HEK293T (cell line): Measurements from ENCODE around the gene GRPEL1.

Experiments
- CTCF ChIA-PET: fragments of 350-600 bp; formaldehyde crosslinking; extraction: SDS; loops from one replicate; lab custom pipeline; 2021; ENCODE audit warnings: antibody characterized with exemption, inconsistent platforms; lab: Yijun Ruan, JAX
- POLR2A ChIA-PET: fragments of 350-600 bp; formaldehyde crosslinking; extraction: SDS; loops from one replicate; lab custom pipeline; 2020; ENCODE audit warnings: antibody characterized with exemption, inconsistent platforms; lab: Yijun Ruan, JAX
- DNase-seq: peaks from one replicate; pipeline ENCODE4 v3.0.0; 2012; ENCODE audit warnings: mixed read lengths; ENCODE audit errors: extremely low spot score
- ARNT ChIP-seq: fragments of 450-650 bp; IDR thresholded peaks from 2 replicates; pipeline ENCODE4 v1.6.1; 2017; ENCODE audit warnings: mild to moderate bottlenecking
- BHLHE40 ChIP-seq: fragments of 450-650 bp; IDR thresholded peaks from 2 replicates; pipeline ENCODE4 v1.6.1; 2016; ENCODE audit warnings: mild to moderate bottlenecking, moderate library complexity, borderline replicate concordance
- CTBP1 ChIP-seq: fragments of 450-650 bp; IDR thresholded peaks from 2 replicates; pipeline ENCODE4 v1.6.1; 2016; ENCODE audit warnings: borderline replicate concordance
- ELF4 ChIP-seq: fragments of 450-650 bp; IDR thresholded peaks from 2 replicates; pipeline ENCODE4 v1.6.1; 2017; ENCODE audit warnings: antibody characterized with exemption
- FOXA1 ChIP-seq: fragments of 450-650 bp; IDR thresholded peaks from 2 replicates; pipeline ENCODE4 v1.6.1; 2016; ENCODE audit warnings: mild to moderate bottlenecking
- FOXK2 ChIP-seq: fragments of 450-650 bp; IDR thresholded peaks from 2 replicates; pipeline ENCODE4 v1.6.1; 2016; ENCODE audit warnings: mild to moderate bottlenecking
- FOXM1 ChIP-seq: fragments of 450-650 bp; IDR thresholded peaks from 2 replicates; pipeline ENCODE4 v1.6.1; 2017; ENCODE audit warnings: mild to moderate bottlenecking, borderline replicate concordance
- HDGF ChIP-seq: fragments of 450-650 bp; IDR thresholded peaks from 2 replicates; pipeline ENCODE4 v1.6.1; 2017; ENCODE audit warnings: antibody characterized with exemption, borderline replicate concordance
- L3MBTL2 ChIP-seq: fragments of 450-650 bp; conservative IDR thresholded peaks from 2 replicates; pipeline ENCODE4 v1.6.1; 2016; ENCODE audit warnings: mild to moderate bottlenecking
- LEF1 ChIP-seq: fragments of 450-650 bp; IDR thresholded peaks from 2 replicates; pipeline ENCODE4 v1.6.1; 2017; ENCODE audit warnings: mild to moderate bottlenecking, borderline replicate concordance
- NFRKB ChIP-seq: fragments of 450-650 bp; IDR thresholded peaks from 2 replicates; pipeline ENCODE4 v1.6.1; 2016; ENCODE audit warnings: mild to moderate bottlenecking, moderate library complexity
- PKNOX1 ChIP-seq: fragments of 450-650 bp; IDR thresholded peaks from 2 replicates; pipeline ENCODE4 v1.6.1; 2016
- SP1 ChIP-seq: fragments of 450-650 bp; IDR thresholded peaks from 2 replicates; pipeline ENCODE4 v1.6.1; 2017
- SUZ12 ChIP-seq: fragments of 450-650 bp; IDR thresholded peaks from 2 replicates; pipeline ENCODE4 v1.6.1; 2016; ENCODE audit warnings: mild to moderate bottlenecking
- TARDBP ChIP-seq: fragments of 450-650 bp; IDR thresholded peaks from 2 replicates; pipeline ENCODE4 v1.6.1; 2016
- ZNF384 ChIP-seq: fragments of 450-650 bp; IDR thresholded peaks from 2 replicates; pipeline ENCODE4 v1.6.1; 2016

GRPEL1 gene

GRCh38 chr4:7060346-7061150 is 7.3 kb downstream of the GRPEL1 start:
- POLR2A ChIA-PET = interaction anchor here (1.6 to 4.2 kb wide), 2 partner anchors 7 to 16 kb away, joined by 4 to 39 read pairs; partner anchors contain the start of gene GRPEL1
- no peak for TF ChIP-seq CTBP1
- no peak for TF ChIP-seq ZNF384
- TF ChIP-seq SUZ12 = no peak
- TF ChIP-seq LEF1 = no peak
- TF ChIP-seq PKNOX1 = no peak
- TF ChIP-seq NFRKB = no peak
- TF ChIP-seq ARNT = no peak
- TF ChIP-seq TARDBP = no peak
- no peak for TF ChIP-seq BHLHE40
- no peak for TF ChIP-seq ELF4
- no peak for TF ChIP-seq SP1
- no peak for TF ChIP-seq HDGF
- TF ChIP-seq L3MBTL2 = no peak
- TF ChIP-seq FOXA1 = no peak
- TF ChIP-seq FOXK2 = no peak
- no peak for TF ChIP-seq FOXM1
- CTCF ChIA-PET = no interaction called here
- DNase-seq = no peak

GRCh38 chr4:7059662-7060061 is 8.2 kb downstream of the GRPEL1 start:
- ChIA-PET POLR2A (interaction anchor here (0.9 to 4.2 kb wide), 4 partner anchors 8 to 151 kb away, joined by 3 to 39 read pairs (median 4); partner anchors contain the start of gene GRPEL1), CTCF (no interaction called here)
- no peak for DNase-seq
- no peak for TF ChIP-seq FOXK2
- TF ChIP-seq FOXA1 = no peak
- TF ChIP-seq ARNT = no peak

DNA sequence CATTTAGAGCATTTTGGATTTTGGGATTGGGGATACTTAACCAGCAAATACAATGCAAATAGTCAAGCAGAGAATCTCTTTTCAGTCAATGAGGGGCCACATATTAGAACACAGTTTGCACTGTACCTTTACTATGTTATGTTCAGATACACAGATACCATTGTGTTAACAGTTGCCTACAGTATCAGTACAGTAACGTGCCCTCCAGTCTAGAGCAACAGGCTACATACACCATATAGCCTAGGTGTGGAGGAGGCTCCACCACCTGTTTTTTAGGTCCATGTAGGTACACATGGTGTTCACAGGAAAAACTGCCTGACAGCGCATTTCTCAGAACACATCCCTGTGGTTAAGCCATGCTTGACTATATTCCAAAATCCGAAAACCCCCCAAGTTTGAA is 9.1 kb downstream of the GRPEL1 start:
- DNase-seq = no peak
- ChIA-PET POLR2A (interaction anchor here (0.9 to 4.2 kb wide), 4 partner anchors 9 to 150 kb away, joined by 3 to 39 read pairs (median 4); partner anchors contain the start of gene GRPEL1), CTCF (interaction anchor here (0.5 kb wide), 1 partner anchor 512 kb away, joined by 3 read pairs; no protein-coding TSS in a partner anchor)
- no peak for TF ChIP-seq ARNT

GRCh38 chr4:7055990-7056325 is 11.9 kb downstream of the GRPEL1 start:
- POLR2A ChIA-PET = interaction anchor here (0.8 to 4.2 kb wide), 2 partner anchors 12 to 338 kb away, joined by 3 to 39 read pairs; partner anchors contain the start of gene GRPEL1
- CTCF ChIA-PET = interaction anchor here (1.4 kb wide), 1 partner anchor 13 kb away, joined by 5 read pairs; a partner anchor contains a TSS
- no peak for DNase-seq
- TF ChIP-seq CTBP1 (no peak), ELF4 (no peak), ARNT (no peak), FOXM1 (no peak), PKNOX1 (no peak), BHLHE40 (no peak), TARDBP (no peak), FOXK2 (no peak), SUZ12 (no peak), ZNF384 (no peak), LEF1 (no peak), HDGF (no peak), SP1 (no peak)

GRCh38 chr4:7055111-7055989 is 12.5 kb downstream of the GRPEL1 start:
- CTCF ChIA-PET = interaction anchor here (1.0 to 1.4 kb wide), 2 partner anchors 13 to 16 kb away, joined by 3 to 5 read pairs; a partner anchor contains a TSS
- no peak for DNase-seq
- POLR2A ChIA-PET = interaction anchor here (0.6 to 1.7 kb wide), 4 partner anchors 12 to 614 kb away, joined by 3 to 7 read pairs (median 3); partner anchors contain the start of genes GRPEL1 and TADA2B
- TF ChIP-seq L3MBTL2 (no peak), FOXK2 (no peak), SUZ12 (no peak), LEF1 (no peak), ARNT (no peak), ELF4 (no peak), HDGF (no peak), TARDBP (no peak), PKNOX1 (no peak), CTBP1 (no peak), ZNF384 (no peak), FOXM1 (no peak), FOXA1 (no peak), SP1 (no peak), NFRKB (no peak), BHLHE40 (no peak)
